ENCODE data around the gene COL21A1.

COL21A1 gene

GRCh38 chr6:56051202-56051598 is 196.2 kb downstream of the COL21A1 start:
- H3K4me3 ChIP-seq (ENCODE audit: low read depth, low read length): no peak overlapping the region

GRCh38 chr6:56050530-56051201 is 196.7 kb downstream of the COL21A1 start:
- no peak overlapping the region for H3K4me3 ChIP-seq (ENCODE audit: low read depth, low read length)

- H3K4me3 ChIP-seq (ENCODE audit: low read depth, low read length): no peak overlapping the region
Observed at GRCh38 chr6:56048601-56049000, 198.8 kb downstream of the COL21A1 start.

DNA sequence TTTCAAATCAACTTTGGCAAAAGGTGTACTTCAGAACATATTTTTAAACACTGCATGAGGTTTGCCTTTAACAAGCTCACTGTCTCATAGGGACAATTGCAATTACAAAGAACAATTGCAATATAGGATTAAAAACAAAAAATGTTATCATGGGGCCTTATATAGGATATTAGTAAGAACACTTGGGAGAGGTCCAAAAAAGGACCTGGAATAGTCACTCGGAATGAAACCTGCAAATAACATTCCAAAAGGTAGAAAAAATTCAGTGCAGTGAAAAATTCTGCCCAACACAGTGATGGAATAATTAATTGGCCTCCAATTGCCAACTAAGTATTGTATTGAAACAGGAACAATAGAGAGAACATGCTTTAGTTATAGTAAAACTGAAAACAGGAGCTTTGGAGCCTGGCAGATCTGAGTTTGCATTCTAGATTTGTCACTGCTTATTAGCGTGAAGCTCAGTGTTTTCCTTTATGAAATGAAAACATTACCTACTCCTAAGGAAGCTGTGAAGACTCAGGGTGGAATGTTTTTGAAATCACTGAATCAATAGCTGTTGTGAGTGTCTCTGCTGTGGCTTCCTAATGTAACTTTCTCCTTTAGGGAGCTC is 199.3 kb downstream of the COL21A1 start:
- H3K4me3 ChIP-seq (ENCODE audit: low read depth, low read length): no peak overlapping the region

- no peak overlapping the region for H3K4me3 ChIP-seq (ENCODE audit: low read depth, low read length)
Observed at GRCh38 chr6:56046576-56046975, 200.8 kb downstream of the COL21A1 start.

GRCh38 chr6:56043761-56044160 is 203.6 kb downstream of the COL21A1 start:
- H3K4me3 ChIP-seq (ENCODE audit: low read depth, low read length): no peak overlapping the region

DNA sequence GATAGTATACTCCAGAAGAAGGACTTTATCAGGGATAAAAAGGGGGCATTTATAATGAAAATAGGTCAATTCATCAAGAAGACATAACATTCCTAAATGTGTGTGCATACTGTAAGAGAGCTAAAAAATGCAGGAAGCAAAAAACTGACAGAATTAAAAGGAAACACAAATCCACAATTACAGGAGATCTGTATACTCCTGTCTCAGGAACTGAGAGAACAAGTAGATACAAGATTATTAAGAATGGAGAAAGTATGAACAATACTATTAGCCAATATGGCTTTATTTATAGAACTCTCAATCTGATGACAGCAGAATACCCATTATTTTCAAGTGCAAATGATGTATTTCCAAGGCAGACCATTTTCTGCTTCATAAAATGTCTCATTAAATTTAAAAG is 204.3 kb downstream of the COL21A1 start:
- H3K4me3 ChIP-seq (ENCODE audit: low read depth, low read length): no peak overlapping the region

- H3K4me3 ChIP-seq (ENCODE audit: low read depth, low read length): no peak overlapping the region
Observed at GRCh38 chr6:56041591-56041990, 205.8 kb downstream of the COL21A1 start.

DNA sequence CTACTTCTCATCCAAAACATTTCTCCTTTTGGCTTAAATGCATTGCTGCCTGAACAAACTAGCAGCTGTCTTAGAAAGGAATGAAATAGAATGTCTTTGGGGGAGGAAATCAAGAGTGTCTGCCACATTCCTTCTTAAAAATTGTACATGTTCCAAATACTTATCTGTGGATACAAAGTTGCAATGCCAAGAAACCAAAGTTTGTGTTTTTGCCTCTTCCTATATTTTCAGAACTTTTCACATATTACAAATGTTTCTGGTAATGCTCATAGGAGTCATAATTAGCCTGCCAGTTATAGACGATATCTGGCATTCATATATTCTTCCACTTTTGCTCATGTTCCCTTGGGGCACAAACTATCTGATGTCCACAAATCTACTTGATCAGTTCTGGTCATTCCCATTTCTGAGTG is 206.5 kb downstream of the COL21A1 start:
- no peak overlapping the region for H3K4me3 ChIP-seq (ENCODE audit: low read depth, low read length)

DNA sequence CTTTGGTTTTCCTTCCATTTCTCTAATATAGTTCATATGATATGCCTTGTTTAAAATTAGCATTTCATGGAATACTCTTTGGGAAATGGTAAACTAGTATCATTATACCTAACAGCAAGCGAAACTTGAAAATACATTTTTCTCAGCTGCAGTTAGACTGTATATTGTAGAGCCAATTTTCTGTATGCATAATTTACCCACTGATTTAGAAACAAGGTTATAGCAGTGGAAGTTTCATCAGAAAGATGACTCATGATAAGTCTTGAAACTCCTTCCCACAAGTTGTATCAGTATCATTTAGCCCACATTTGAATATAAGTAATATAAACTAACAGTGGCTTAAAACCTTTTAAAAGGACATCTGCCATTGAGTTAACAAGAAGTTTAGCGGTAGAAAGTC is 207.2 kb downstream of the COL21A1 start:
- no peak overlapping the region for H3K4me3 ChIP-seq (ENCODE audit: low read depth, low read length)

DNA sequence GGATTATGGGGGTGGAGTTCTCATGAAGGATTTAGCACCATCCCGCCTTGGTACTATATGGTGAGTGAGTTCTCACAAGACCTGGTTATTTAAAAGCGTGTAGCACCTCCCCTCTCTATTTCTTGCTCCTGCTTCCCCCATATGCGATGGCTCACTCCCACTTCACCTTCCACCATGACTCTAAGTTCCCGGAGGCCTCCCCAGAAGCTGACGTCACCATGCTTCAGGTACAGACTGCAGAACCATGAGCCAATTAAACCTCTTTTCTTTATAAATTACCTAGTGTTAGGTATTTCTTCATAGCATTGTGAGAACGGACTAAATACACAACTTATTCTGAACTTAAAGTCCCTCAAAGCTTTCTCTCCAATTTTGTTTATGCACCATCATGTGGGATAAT is 208.6 kb downstream of the COL21A1 start:
- no peak overlapping the region for H3K4me3 ChIP-seq (ENCODE audit: low read depth, low read length)

GRCh38 chr6:56037601-56038000 is 209.8 kb downstream of the COL21A1 start:
- no peak overlapping the region for H3K4me3 ChIP-seq (ENCODE audit: low read depth, low read length)

DNA sequence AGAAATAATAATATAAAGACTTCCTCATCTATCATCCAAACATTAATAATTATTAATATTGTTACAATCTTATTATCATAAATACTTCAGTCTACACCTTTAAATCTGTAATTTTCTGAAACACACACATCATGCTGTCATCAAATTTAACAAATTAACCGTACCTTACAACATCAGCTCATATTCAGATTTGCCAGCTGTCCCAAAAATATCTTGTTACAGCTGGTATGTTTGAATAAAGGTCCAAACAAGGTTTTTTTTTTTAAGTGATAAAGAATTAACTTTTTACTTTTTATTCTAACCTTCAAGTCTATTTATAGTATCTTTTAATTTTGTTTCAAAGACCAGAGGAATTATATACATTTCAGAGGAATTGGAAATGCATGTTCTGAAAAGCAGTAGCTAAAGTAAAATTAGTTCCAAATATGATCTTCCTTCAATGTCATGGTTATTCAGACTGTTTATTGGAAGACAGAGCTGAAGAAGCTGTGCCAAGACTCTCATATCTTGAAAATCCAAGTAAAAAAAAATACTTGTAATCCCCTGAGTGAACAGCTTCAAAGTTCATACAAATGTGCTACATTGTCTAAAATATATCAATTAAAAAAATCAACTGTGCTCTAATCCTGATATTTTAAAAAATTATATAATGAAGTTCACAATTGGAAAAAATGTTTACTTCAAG is 210.3 kb downstream of the COL21A1 start:
- H3K4me3 ChIP-seq (ENCODE audit: low read depth, low read length): no peak overlapping the region

- no peak overlapping the region for H3K4me3 ChIP-seq (ENCODE audit: low read depth, low read length)
Observed at GRCh38 chr6:56033401-56033800, 214.0 kb downstream of the COL21A1 start.

DNA sequence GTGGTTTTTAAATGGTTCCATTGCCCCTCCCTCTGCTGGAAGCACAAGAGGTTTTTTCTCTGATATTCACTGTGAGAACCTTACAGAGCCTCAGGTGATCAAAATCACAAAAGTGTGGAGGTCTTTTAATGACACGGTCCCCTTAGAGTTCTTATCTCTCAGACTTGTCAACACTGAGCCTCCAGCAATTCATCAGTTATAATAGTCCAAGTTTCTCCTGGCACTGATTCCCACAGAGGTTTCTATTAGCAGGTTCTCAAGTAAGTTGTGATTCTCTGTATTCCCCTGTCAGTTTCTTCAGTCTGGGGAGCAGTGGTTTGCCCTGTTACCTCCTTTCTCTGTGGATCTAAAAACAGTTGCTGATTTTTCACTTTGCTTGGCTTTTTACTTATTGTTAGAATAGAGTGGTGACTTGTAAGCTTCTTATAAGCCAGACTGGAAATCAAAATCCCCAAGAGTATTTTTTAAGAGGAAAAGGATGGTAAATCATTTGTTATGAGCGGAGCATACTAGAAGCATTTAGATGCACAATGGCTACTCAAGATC is 214.6 kb downstream of the COL21A1 start:
- H3K4me3 ChIP-seq (ENCODE audit: low read depth, low read length): no peak overlapping the region

DNA sequence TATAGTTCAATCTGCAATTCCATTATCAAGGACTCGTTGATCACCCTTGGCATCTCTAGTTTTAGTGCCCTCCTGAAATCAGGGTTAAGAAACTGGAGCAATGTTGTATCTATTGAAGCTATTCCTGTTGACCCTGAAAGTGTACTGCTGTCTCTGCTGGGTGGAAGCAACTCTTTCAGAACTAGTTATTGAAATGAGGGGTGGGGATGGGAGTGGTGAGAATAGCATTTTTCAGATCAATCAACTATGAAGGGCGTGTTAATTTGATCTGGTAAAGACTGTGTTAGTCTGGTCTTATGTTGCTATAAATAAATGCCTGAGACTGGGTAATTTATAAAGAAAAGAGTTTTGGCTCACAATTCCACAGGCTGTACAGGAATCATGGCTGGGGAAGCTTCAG is 219.5 kb downstream of the COL21A1 start:
- no peak overlapping the region for H3K4me3 ChIP-seq (ENCODE audit: low read depth, low read length)

DNA sequence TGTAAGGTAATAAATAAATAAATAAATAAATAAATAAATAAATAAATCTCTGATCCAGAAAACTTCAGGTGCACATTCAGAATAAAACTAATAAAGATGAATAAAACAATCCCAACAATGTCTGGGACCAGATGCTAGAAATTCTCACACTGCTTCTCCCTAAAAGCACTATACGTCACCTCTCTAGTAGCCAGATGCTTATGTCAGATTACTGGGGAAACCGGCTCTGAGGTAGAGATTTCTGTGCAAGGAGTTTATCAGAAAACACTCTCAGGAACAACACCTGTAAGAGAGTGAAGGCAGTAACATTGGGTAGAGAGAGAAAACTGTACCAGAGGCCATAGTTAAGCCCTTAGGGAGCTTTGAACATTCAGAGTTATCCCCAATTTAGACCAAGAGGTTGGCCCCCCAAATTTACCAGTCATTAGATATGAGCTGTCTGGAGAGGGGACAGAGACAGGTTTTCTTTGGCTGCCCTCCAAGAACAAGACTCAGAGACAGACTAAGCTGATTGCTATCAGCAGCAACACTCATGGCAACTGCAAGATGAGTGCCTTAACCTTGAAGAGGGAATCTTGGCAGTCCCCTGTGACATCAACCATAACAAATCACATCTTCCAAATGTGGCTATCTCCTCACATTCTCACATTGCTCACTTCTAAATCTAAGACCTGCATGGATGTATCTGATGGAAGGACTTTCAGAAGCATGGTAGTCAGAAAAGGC is 220.8 kb downstream of the COL21A1 start:
- no peak overlapping the region for H3K4me3 ChIP-seq (ENCODE audit: low read depth, low read length)

GRCh38 chr6:56025795-56026194 is 221.6 kb downstream of the COL21A1 start:
- H3K4me3 ChIP-seq (ENCODE audit: low read depth, low read length): no peak overlapping the region

- H3K4me3 ChIP-seq (ENCODE audit: low read depth, low read length): no peak overlapping the region
Observed at GRCh38 chr6:56024931-56025330, 222.4 kb downstream of the COL21A1 start.

DNA sequence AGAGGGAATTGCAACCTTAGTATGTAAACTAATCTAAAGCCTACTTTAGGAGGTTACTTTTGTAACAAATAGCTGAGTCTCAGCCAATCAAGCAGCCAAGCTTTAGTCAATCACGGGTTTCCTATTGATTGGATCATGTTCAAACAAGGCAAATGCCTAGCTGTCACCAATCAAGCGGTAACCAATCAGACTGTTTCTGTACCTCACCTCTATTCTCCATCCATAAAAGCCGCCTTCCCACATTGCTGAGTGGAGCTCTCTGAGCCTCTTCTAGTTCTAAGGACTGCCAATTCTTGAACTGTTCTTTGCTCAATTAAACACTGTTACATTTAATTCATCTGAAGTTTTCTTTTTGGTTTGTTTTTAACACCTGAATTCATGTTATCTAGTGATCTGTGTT is 223.6 kb downstream of the COL21A1 start:
- no peak overlapping the region for H3K4me3 ChIP-seq (ENCODE audit: low read depth, low read length)

DNA sequence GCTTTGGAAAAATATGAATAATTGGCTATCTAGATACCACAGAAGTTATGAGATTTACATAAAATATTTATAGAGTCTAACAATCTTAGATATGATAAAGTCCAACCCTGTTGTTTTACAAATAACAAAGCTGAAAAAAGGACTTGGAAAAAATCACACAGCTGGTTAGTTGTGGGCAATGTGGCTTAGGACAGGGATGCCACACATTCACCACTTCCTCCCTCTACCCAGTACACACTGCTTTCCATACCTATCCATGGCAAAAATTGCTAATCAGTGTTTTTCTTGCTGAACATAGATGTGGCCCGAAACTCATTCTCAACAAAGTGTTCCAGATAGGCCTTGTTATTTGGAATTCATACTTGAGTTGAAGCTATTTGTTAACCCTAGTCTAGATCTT is 224.7 kb downstream of the COL21A1 start:
- no peak overlapping the region for H3K4me3 ChIP-seq (ENCODE audit: low read depth, low read length)
